Measurements from ENCODE around the gene CDKN2AIP. TPM values are rescaled to one million over a fixed set of nuclear protein-coding genes. Genes with fewer than 3 reads are reported as not detected.

Gene CDKN2AIP
- total RNA-seq, 4 donors from 2014 or later: 14.0 to 25.6 (median 17.2) TPM

Other genes starting within 250 kb of the CDKN2AIP start
- not detected for gene CLDN22, start 124.4 kb upstream of the CDKN2AIP start, total RNA-seq
- not detected for gene CLDN24, start 122.2 kb upstream of the CDKN2AIP start, total RNA-seq
- 10 to 100 TPM in 3 of 4 donors, 1 to 10 TPM in 1; 9.9 to 21.2 (median 18.8) TPM for gene ING2, start 60.4 kb downstream of the CDKN2AIP start, total RNA-seq
- 10 to 100 TPM; 18.6 to 25.3 (median 21.6) TPM for gene RWDD4, start 214.5 kb downstream of the CDKN2AIP start, total RNA-seq
- gene TRAPPC11, start 214.7 kb downstream of the CDKN2AIP start, total RNA-seq: 10 to 100 TPM; 40.6 to 74.2 (median 49.2) TPM